CD4-positive, alpha-beta T cell treated with Interferon alpha-2 for 1 hour (primary cell): ENCODE data around the gene MIA3.
"Not testable (repeated sequence)": the region's sequence is repeated elsewhere in the genome, so short reads cannot be mapped to it uniquely, and the experiment has no call there.

ENCODE experiments used
- DNase-seq, 2 donors: peaks; one replicate each; pipeline ENCODE4 v3.0.0-alpha.2; 2020 to 2022

The MIA3 gene

GRCh38 chr1:222618001-222618879, at the start of gene MIA3:
Gene MIA3, plus strand, starts transcription at chr1:222618097. Its CDS starts 14 bp downstream, at chr1:222618111.
- DNase-seq, result peak; percentile 9 to 54

- DNase-seq, result no peak
These were observed 47.1 kb upstream of the MIA3 start for GRCh38 chr1:222570837-222571236.

- DNase-seq, result no peak
These were observed 38.6 kb upstream of the MIA3 start for GRCh38 chr1:222579316-222579715.

- no peak for DNase-seq
These were observed 35.7 kb upstream of the MIA3 start for GRCh38 chr1:222582099-222582774.

- DNase-seq, result peak in 1 of 2 donors; percentile 7
These were observed 34.8 kb upstream of the MIA3 start for GRCh38 chr1:222583079-222583478.

GRCh38 chr1:222586842-222587241, 31.1 kb upstream of the MIA3 start:
- DNase-seq, result no peak

- no peak for DNase-seq
These were observed 29.8 kb upstream of the MIA3 start for GRCh38 chr1:222588135-222588534.

- DNase-seq, result peak; percentile 82 to 88
These were observed 28.2 kb upstream of the MIA3 start, which contains the start of gene TAF1A for GRCh38 chr1:222589462-222590302. Gene TAF1A, minus strand, starts transcription at chr1:222589933.

- no peak for DNase-seq
These were observed 25.7 kb upstream of the MIA3 start for GRCh38 chr1:222592171-222592570.

- no peak for DNase-seq
These were observed 23.1 kb upstream of the MIA3 start for GRCh38 chr1:222594789-222595188.

GRCh38 chr1:222596696-222597095, 21.2 kb upstream of the MIA3 start:
- no peak for DNase-seq

GRCh38 chr1:222600281-222600680, 17.6 kb upstream of the MIA3 start:
- DNase-seq, result no peak

GRCh38 chr1:222601257-222601656, 16.6 kb upstream of the MIA3 start:
- no peak for DNase-seq

- DNase-seq, result no peak
These were observed 11.1 kb upstream of the MIA3 start for GRCh38 chr1:222606757-222607156.

GRCh38 chr1:222609111-222609510, 8.8 kb upstream of the MIA3 start:
- DNase-seq, result not testable (repeated sequence)

GRCh38 chr1:222610728-222611127, 7.2 kb upstream of the MIA3 start:
- no peak for DNase-seq

- no peak for DNase-seq
These were observed 4.3 kb upstream of the MIA3 start for GRCh38 chr1:222613627-222614026.

GRCh38 chr1:222616525-222616924, 1.4 kb upstream of the MIA3 start:
- DNase-seq, result no peak

GRCh38 chr1:222617367-222617951, 438 bp upstream of the MIA3 start:
- peak; percentile 96 for DNase-seq

GRCh38 chr1:222618880-222619596, 1.1 kb downstream of the MIA3 start:
- no peak for DNase-seq

- no peak for DNase-seq
These were observed 2.7 kb downstream of the MIA3 start for GRCh38 chr1:222620566-222620965.

GRCh38 chr1:222622765-222623164, 4.9 kb downstream of the MIA3 start:
- DNase-seq, result no peak
